GM10266 (cell line): Measurements from ENCODE around the gene PPP1R7.

Experiments used
- DNase-seq: peaks from one replicate; pipeline ENCODE4 v3.0.0; 2012; ENCODE audit errors: extremely low spot score
- CTCF ChIP-seq: IDR thresholded peaks from 2 replicates; pipeline ENCODE4 v1.5.1; 2012; ENCODE audit warnings: mild to moderate bottlenecking, low read depth; ENCODE audit not compliant: control insufficient read depth, insufficient read depth; ENCODE audit errors: missing control alignments

Gene PPP1R7

GRCh38 chr2:241141214-241141770 is 9.0 kb upstream of the PPP1R7 start:
- TF ChIP-seq CTCF = no peak
- no peak for DNase-seq

- DNase-seq = no peak
- no peak for TF ChIP-seq CTCF
Measured at GRCh38 chr2:241142063-241142462, 8.2 kb upstream of the PPP1R7 start.

GRCh38 chr2:241142593-241142992 is 7.7 kb upstream of the PPP1R7 start:
- no peak for DNase-seq
- TF ChIP-seq CTCF = no peak

GRCh38 chr2:241146286-241146685 is 4.0 kb upstream of the PPP1R7 start:
- no peak for DNase-seq
- TF ChIP-seq CTCF = no peak

GRCh38 chr2:241147336-241147735 is 2.9 kb upstream of the PPP1R7 start:
- DNase-seq = no peak
- no peak for TF ChIP-seq CTCF

GRCh38 chr2:241148239-241148638 is 2.0 kb upstream of the PPP1R7 start:
- TF ChIP-seq CTCF = no peak
- no peak for DNase-seq

- TF ChIP-seq CTCF = no peak
- peak; percentile 98 for DNase-seq
Measured at GRCh38 chr2:241148891-241149674, 1.2 kb upstream of the PPP1R7 start, which contains the start of gene PASK. Gene PASK, minus strand, starts transcription at chr2:241149472. Its CDS starts 6,440 bp downstream, at chr2:241143032.
